GM19468 (cell line): ENCODE results near the gene GABRB3.

Experiments
- ATAC-seq: cut with Tn5 transposase; IDR thresholded peaks from one replicate; pipeline ENCODE4 v1.9.1; 2021; ENCODE audit warnings: mild to moderate bottlenecking, moderate library complexity, moderate number of reproducible peaks; ENCODE audit not compliant: unreplicated experiment; ENCODE audit errors: extremely low read depth

Gene GABRB3

DNA sequence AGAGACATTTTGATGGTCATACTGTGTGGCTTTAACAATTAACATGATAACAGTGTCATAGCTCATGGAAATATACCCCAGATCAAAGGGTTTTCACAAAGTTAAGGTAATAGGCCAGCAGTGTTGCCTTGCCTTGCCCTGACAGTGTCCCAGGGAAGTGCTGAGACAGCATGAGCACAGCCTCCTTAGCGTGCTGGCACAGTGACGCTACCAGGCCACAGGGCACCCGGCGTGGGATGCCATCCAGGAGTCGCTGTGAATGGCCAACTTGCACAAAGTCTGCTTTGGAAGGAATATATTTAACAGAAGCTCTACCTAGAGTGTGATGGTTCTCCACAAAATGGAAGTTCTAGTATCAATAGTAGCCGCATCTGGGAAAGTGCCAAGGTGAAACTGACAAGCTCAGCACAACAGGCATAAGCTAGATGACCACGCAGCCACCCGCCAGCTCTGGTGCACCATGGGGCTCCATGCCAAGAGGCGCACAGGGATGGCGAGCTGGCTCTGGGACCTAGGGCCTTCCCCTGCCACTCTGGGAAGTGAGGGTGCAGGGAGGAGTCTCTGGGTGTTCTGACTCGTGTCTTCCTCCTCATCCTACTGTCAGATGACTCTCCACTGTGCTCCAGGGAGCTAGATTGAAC lies 86.2 kb downstream of the GABRB3 start:
- ATAC-seq, result no peak

DNA sequence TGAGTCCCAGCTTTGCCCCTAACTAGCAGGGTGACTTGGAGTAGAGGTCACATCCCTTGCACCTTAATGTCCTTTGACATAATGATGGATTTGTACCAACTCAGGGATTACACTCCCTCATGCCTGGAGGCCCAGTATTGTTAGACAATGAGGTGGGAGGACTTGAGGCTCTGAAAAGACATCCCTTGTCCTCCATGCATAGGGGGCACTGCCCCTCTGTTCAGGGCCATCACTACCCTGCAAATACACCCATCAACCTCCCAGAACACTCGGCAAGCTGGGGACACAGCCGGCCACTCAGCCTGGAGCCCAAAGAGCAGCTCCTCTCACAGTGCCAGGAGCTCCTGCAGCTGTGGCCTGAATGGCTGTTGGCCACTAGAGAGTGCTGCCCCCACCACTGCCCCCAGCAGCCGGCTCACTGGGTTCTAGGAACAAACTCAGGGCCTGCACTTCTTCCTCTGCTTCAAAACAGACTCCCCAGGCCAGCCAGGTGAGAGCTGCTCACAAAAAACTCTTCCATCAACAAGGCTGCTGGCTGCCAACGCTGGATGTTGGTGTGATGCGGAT lies 90.2 kb downstream of the GABRB3 start:
- ATAC-seq, result no peak

DNA sequence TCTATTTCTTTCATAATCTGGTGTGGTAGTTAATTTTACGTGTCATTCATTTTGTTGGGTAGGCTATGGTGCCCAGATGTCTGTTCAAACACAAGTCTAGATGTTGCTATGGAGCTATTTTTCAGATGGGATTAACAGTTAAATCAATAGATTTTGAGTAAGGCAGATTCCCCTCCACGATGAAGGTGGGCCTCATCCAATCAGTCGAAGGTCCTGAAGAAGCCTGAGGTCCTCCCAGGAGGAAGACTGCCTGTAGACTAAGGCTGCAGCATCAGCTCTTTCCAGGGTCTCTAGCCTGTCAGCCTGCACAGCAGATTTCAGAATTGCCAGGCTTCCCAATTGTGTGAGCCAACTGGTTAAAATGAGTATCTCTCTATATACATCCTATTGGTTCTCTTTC lies 92.9 kb downstream of the GABRB3 start:
- ATAC-seq, result no peak

DNA sequence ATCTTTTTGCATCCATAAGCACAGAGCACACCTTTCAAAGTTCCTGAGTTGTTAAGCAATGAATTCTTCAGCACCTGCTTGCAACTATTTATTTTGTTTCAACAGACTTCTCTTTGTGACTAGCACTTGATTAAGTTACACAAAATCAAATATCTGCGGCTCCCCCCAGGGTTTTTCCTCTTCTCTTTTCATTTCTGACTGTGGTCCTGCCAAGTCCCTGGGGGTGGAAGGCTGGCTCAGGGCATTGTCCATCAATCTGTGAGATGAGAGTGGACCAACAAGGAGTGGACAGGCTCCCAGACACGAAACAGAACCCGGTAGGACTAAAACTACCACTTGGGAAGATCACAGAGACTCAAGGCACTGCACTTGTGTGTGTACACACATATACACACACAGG lies 96.8 kb downstream of the GABRB3 start:
- ATAC-seq, result no peak

DNA sequence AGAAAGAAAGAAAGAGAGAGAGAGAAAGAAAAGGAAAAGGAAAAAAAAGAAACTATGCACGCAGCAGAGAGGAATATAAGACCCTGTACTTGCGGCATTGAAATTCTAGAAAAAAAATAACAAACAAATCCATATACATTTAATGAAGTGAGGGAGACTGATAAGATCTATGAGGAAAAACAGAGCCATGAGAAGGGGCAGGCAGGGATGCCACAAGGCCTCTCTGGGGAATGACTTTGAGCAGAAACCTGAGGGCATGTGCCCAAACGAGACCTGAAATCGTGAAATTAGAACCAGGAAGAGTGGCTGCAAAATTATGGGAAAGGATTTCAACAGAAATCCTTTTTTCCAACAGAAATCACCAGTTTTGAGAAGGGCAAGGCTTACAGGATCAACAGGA lies 98.4 kb downstream of the GABRB3 start:
- ATAC-seq, result no peak

DNA sequence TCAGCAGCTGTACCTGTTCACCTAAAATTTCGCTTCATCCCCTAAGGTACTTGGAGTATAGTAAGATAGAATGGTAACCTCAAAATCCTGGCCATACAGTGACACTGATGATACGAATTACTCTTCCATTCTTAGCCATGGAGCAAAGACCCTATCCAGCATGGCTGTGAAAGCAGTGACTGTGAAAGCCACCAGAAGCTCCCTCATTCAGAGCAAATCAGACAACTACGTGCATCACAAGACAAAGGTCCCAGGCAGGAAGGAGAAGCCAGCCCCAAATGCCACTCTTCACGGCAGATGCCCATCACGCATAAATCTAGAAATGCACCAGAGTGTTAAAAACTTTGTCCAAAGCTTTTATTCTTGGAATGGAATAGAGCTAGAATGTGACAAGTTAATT lies 99.4 kb downstream of the GABRB3 start:
- ATAC-seq, result no peak

DNA sequence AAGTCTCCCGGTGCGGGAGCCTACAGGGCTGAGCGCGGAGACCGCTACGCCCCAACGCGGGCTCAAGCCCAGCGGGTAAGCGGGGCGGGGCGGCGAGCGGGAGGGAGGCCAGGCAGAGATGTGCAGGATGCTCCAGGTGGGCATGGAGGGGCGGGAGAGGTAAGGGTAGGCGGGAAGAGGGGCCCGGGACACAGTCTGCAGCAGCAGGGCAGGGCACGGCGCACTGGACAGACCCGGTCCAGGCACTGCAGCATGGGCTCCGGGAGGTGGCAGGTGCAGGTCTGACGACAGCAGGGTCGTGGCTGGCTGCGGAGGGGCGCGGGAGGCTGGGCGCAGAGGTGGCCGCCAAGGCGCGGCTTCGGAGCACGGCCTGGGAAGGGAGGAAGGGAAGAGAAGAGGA lies 102.8 kb downstream of the GABRB3 start:
- no peak for ATAC-seq

DNA sequence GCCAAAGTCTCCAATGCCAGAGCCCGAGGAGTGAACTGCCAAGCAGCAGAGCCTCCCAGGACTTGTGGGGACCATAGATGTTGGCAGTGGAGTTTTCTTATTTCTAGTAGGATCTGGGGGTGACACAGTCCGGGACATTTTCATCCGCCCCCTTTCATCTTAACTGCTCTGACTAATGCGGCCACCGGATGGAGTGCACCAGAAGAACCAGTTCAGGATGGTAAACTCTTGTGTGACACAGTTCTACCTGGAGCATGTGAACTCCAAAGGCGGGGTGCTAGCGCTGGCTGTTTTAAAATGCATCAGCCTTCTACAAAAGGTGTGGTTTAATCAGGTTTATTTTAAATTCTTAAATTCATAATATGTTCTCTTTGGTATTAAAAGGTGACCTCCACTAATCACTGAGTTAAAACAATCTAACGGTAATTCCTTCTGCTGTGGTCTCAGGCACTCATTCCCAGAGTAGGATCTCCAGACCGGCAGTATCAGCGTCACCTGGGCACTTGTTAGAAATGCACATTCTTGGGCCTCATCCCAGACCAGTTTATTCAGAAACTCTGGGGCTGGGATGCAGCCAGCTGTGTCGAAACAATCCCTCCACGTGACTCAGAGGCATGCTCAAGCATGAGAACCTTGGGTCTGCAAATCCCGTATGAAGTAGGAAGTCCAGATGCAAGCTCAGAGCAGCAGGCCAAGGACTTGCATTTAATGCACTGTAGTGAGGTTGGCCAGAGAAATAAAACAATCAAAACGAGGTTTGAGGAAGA lies 105.5 kb downstream of the GABRB3 start:
- no peak for ATAC-seq

DNA sequence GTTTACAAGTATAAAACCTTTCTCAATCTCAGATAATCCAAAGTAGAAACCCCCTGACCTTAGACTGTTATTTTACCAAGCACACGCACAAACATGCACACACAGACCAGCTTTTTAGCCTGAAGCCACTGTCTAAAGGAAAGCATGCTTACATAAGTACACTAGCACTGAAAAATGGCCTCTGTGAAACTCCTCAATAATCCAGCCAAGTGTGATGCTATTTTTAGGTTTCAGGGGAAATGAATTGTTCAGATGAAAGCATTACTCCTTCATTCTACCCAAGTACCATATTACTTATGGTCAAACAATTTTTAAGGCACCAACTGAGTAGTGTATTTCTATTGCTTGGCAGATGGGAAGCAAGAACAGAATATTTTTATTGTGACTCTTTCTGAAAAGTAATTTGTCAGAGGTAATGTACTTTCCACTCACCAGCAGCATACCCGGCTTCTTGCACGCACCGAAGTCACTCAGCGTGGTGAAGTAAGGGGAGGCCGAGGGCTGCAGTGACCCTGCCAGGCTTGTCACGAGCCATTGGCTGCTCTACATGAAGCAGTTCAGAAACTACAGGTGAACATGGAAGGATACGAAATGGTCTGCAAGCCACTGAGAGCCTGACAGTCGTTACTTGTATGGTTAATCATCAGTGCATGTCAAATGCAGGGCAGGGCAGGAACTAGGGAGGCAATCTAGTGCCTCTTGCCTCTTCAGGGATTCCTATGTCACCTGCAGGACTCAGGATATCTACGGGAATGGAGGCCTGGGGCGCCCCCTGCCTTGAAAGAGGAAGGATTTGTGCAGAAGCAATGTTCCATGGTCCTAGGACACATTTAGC lies 106.7 kb downstream of the GABRB3 start:
- no peak for ATAC-seq

DNA sequence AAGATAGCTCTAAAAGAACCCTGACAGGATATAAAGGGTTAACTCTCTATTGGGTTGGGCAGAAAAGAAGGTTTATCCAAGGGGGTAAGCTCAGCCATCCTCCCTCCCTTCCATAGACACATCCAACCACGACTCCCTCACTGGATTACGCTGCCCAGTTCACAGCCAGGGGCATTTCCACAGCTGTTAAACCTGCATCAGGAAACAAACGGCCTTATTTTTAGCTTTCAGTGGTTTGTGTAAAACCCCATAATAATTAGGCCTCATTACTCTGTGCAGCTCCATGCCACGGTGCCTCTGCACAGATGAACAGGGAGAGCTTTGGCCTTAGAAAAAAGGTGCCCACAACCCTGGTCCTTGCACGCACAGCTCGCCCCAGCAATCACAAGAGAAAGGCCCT lies 110.6 kb downstream of the GABRB3 start:
- no peak for ATAC-seq

DNA sequence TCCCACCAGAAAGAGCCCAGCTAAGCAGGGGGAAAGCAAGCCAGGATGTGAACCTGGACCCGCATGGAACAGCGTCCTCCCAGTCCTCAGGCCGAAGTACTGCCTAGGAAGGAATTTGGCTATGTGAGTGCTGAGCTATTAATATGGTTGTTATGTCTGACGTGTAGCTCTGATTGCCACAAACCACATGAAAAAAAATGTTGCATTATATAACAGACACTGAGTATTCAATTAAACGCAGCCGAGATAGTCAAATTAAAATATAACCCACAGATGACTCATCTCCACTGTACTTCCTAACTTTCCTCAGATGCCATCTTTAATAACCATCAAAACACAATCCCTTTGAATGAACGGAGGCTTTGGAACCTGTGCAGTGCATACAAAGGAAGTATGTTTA lies 111.1 kb downstream of the GABRB3 start:
- no peak for ATAC-seq

DNA sequence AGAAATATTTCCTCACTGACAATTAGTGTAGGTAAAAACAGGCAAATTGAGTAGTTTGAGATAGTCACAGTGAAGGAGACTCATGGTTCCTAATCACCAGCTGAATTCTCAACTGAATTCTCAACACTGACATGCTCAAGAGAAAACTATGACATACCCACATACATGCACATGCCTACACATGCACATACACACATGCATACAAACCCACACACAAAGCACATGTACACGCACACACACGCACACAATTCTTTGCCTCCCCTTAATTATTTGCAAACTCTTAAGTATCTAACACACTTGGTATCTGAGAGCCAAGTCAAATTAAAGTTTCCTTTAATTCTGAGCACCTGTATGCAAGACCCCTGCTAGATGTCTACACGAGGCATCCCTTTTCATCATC lies 111.8 kb downstream of the GABRB3 start:
- ATAC-seq, result no peak

DNA sequence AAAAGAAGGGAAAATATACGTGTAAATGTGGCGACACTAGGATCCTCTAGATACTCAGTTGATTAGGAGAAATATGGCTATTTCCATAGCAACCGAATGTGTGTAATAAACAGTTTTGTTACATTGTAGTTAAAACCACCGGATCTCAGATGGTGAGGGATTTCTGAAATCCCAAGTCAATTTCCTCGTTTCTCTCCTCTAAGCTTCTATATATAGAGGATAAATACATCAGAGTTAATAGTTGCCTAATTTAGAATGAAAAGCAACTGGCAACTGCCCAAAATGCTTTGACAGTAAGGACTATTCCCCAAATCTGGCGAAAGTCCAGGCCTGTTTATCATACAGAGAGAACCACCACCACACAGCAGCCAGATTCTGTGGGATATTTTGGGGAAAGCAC lies 112.6 kb downstream of the GABRB3 start:
- no peak for ATAC-seq

DNA sequence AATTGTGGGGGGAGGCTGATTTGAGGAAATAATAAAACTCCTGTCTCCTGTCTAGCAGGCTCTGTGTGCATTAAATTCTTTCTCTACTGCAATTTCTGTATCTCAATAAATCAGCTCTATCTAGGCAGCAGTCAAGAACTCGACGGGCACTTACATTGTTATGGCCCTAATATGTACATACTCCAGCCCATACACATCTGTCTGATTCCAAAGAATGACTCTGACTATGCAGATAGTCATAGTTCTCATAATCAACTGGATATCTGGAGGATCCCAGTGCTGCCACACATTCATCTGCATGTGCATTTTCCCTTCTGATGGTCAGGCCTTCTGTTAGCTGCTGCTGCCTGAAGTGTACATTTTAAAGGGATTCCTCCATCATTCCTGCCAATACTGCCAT lies 114.6 kb downstream of the GABRB3 start:
- ATAC-seq, result no peak

DNA sequence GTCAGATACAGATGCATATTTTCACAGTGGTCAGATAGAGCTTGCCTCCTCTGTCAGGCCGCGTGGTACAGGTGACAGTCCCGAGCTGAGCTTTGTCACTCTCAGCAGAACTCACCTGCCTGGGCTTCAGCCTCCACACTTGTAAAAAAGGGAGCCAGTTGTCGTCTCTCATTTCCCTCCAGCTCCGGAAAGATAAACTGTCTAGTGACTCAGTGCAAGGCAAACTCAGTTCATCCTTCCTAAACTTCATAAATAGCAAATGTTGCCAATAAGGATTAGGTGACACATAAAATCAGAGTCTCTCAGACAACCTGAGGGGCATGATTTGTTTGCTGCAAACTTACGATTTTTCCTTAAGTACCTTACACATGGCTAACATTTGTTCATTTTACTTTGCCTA lies 116.8 kb downstream of the GABRB3 start:
- no peak for ATAC-seq

DNA sequence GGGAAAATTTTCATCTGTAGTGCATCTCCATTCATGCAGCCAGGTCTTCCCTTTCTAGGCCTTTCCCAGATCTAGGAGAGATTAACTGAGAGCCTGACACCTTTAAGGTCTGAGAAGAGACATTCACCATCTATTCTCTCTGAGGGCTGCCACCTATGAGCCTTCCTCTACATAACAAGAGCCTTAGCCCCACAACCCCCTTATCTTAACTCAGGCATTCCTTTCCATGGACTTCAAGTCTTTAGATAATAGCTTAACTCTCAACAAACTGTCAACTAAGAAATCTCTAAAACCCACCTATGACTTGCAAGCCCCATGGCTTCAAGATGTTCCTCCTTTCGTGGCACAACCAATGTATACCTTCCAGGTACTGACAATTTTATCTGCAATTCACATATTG lies 121.0 kb downstream of the GABRB3 start:
- ATAC-seq, result no peak

DNA sequence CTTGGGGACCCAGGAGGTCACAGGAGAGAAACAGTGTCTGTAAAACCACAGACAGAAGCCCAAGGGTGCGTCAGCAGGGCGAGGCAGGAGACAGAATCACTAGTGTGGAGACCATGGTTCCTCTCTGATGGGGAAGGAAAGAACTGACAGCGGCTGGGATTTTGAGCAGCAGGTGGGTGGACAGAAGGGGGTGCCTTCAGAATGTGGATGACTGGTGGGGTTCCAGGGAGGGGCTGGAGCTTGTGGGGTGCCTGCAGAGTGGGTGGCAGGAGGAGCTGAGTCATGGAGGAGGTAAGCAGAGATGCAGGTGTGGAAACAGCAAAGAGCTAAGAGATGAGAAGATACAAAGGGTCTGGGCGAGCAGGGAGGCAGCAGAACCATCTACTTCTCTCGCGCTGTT lies 124.2 kb downstream of the GABRB3 start:
- ATAC-seq, result no peak

DNA sequence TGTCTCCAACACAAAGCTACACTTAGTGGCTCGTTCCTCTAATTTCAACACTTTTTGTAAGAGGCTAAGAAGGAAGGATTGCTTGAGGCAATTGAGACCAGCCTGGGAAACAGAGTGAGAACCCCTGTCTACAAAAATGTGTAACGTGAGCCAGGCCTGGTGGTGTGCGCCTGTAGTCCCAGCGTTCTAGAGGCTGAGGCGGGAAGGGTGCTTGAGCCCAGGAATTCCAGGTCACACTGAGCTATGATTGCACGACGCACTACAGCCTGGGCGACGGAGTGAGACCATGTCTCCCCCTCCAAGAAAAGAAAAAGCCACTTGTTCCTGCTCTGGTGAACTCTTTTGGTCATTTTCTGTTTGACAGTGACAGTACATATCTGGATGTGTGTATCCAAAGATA lies 127.9 kb downstream of the GABRB3 start:
- no peak for ATAC-seq

DNA sequence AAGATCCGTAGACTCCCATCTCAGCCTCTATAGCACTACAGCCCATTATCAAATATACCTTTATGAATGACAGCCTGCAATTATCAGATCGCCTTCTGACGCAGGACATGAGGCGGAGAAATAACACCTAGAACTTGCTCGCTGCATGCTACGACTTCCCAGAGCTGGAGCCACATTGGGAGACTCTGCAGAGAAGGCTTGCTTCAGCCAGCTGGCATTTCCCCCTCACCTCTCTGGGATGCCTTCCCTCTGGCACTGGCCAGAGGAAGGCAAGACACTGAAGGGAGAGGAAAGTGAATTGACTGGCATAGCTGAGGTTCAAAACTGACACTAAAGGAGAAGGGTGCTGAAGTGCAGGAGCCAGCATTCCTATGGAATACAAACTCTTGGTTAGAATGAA lies 131.7 kb downstream of the GABRB3 start:
- no peak for ATAC-seq

DNA sequence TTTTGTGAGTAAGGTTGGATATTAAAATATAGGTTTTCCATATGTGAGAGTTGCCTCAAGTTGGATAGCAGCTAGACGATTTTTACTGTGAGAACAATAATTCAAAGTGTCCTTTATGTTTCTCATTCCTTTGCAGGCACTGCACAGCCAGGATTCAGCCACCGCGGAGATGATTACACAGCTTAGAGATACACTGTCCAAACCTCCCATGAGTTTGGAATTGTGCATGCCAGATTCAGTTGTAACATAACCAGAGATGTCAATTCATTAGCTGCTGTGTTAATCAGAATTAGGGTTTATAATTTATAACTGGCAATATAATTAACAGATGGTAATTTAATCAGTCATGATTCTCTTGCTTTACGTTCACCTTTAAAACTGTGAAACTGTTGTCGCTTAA lies 132.3 kb downstream of the GABRB3 start:
- no peak for ATAC-seq

DNA sequence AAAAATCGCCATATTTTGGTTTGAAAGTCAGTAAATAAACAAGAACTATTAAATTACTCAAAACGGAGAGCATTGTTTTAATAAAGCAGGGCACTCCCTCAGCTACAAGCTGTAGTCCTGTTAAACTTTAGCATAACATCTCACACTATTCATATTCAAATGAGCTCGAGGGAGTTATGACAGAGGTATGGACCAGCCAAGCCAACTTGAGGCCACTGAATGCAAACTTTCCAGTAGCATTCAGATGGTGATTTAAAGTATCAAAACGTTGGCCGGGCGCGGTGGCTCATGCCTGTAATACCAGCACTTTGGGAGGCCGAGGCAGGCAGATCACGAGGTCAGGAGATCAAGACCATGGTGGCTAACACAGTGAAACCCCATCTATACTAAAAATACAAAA lies 132.9 kb downstream of the GABRB3 start:
- no peak for ATAC-seq
